ENCODE results near the gene RAP1GAP.
A peak's percentile ranks its signal among the peaks of the same experiment; 100 is the strongest.

DNA sequence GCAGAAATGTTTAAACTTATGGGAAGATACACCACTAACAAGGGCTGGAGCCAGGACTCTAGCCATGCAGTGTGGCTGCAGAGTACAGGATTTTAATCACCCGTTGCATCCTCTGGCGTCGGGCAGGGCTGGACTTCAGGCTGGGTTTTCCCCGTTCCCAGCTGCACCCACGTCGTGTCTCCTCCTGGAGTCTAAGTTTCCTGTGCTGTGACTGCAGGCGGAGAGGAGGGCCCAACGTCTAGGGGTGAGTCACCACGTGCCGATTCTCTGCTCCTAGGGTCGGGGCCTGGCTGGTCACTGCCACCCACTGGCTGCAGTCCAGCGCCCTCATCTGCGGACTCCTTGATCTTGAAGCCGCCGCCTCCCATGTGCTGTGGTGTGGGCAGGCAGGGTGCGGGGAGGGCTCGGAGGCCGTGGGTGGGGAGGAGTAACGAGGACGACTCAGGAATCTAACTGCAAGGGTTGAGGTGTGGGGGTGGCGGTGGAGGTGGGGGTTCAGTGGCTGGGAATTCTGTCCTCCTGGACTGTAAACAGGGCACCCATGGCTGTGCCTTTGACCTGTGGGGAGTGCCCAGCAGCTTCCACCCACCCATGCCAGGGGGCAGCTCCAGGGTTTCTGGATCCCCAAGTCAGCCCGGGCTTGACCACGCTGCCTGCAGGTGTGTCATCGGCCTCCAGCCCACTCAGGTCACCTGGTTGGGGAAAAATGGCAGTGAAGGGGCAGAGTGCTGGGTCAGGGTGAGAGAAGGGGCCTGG, 82.1 kb downstream of the RAP1GAP start:
- TF ChIP-seq, protein P1, sequence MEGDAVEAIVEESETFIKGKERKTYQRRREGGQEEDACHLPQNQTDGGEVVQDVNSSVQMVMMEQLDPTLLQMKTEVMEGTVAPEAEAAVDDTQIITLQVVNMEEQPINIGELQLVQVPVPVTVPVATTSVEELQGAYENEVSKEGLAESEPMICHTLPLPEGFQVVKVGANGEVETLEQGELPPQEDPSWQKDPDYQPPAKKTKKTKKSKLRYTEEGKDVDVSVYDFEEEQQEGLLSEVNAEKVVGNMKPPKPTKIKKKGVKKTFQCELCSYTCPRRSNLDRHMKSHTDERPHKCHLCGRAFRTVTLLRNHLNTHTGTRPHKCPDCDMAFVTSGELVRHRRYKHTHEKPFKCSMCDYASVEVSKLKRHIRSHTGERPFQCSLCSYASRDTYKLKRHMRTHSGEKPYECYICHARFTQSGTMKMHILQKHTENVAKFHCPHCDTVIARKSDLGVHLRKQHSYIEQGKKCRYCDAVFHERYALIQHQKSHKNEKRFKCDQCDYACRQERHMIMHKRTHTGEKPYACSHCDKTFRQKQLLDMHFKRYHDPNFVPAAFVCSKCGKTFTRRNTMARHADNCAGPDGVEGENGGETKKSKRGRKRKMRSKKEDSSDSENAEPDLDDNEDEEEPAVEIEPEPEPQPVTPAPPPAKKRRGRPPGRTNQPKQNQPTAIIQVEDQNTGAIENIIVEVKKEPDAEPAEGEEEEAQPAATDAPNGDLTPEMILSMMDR (IDR thresholded peaks at IDR 0.05): no peak
- TF ChIP-seq POLR2A (IDR thresholded peaks at IDR 0.05): no peak
- no peak for TF ChIP-seq EP300 (IDR thresholded peaks at IDR 0.05)
- TF ChIP-seq POLR2AphosphoS5 (IDR thresholded peaks at IDR 0.05): peak in 2 of 3 donors; percentile 27 to 66

All from stomach (tissue), 4 donors.